Measurements from ENCODE around the gene CITED2. TPM values are rescaled to one million over a fixed set of nuclear protein-coding genes. Genes with fewer than 3 reads are reported as not detected.
A peak's percentile ranks its signal among the peaks of the same experiment; 100 is the strongest.
"Not testable (repeated sequence)": the region's sequence is repeated elsewhere in the genome, so short reads cannot be mapped to it uniquely, and the experiment has no call there.

CITED2 gene
- total RNA-seq, 2 donors from 2014 or later: 113 to 119 TPM

GRCh38 chr6:139364302-139364981 is 10.0 kb downstream of the CITED2 start:
- Histone ChIP-seq H3K36me3 (no peaks in the 10 kb centered on the region), H3K4me3 (no peak overlapping the region), H3K9ac (ENCODE audit: low read depth in 2 of 2, low read length in 2 of 2) (no peak overlapping the region), H3K9me3 (no peaks in the 10 kb centered on the region), H3K27me3 (no peaks in the 10 kb centered on the region), H3K4me1 (no peaks in the 10 kb centered on the region), H3K27ac (no peak overlapping the region)
- TF ChIP-seq, protein P1, sequence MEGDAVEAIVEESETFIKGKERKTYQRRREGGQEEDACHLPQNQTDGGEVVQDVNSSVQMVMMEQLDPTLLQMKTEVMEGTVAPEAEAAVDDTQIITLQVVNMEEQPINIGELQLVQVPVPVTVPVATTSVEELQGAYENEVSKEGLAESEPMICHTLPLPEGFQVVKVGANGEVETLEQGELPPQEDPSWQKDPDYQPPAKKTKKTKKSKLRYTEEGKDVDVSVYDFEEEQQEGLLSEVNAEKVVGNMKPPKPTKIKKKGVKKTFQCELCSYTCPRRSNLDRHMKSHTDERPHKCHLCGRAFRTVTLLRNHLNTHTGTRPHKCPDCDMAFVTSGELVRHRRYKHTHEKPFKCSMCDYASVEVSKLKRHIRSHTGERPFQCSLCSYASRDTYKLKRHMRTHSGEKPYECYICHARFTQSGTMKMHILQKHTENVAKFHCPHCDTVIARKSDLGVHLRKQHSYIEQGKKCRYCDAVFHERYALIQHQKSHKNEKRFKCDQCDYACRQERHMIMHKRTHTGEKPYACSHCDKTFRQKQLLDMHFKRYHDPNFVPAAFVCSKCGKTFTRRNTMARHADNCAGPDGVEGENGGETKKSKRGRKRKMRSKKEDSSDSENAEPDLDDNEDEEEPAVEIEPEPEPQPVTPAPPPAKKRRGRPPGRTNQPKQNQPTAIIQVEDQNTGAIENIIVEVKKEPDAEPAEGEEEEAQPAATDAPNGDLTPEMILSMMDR (IDR thresholded peaks at IDR 0.05): peak; percentile 76
- intact Hi-C loops (cut with DNase I): loop anchor here (5.0 kb wide), 2 partner anchors 237 to 547 kb away; no protein-coding TSS in a partner anchor
- DNase-seq: no peak

- H3K4me3 ChIP-seq; H3K27ac ChIP-seq; DNase-seq; H3K36me3 ChIP-seq; H3K27me3 ChIP-seq; H3K4me1 ChIP-seq; H3K9ac ChIP-seq (ENCODE audit: low read depth in 2 of 2, low read length in 2 of 2); H3K9me3 ChIP-seq: not testable (repeated sequence)
- intact Hi-C loops (cut with DNase I): loop anchor here (2.0 to 5.0 kb wide), 3 partner anchors 145 to 546 kb away; no protein-coding TSS in a partner anchor
Measured at GRCh38 chr6:139363797-139364196, 10.7 kb downstream of the CITED2 start.

GRCh38 chr6:139363123-139363522 is 11.3 kb downstream of the CITED2 start:
- not testable (repeated sequence) for H3K36me3 ChIP-seq; H3K4me3 ChIP-seq; H3K27ac ChIP-seq; H3K9ac ChIP-seq (ENCODE audit: low read depth in 2 of 2, low read length in 2 of 2); DNase-seq; H3K9me3 ChIP-seq; H3K4me1 ChIP-seq; H3K27me3 ChIP-seq
- intact Hi-C loops (cut with DNase I): loop anchor here (2.0 to 5.0 kb wide), 3 partner anchors 144 to 546 kb away; no protein-coding TSS in a partner anchor

- no peak overlapping the region for H3K4me3 ChIP-seq
- no peaks in the 10 kb centered on the region for H3K9me3 ChIP-seq
- TF ChIP-seq, protein P1 (IDR thresholded peaks at IDR 0.05): no peak
- no peak overlapping the region for H3K27ac ChIP-seq
- no peaks in the 10 kb centered on the region for H3K27me3 ChIP-seq
- no peaks in the 10 kb centered on the region for H3K36me3 ChIP-seq
- no peaks in the 10 kb centered on the region for H3K4me1 ChIP-seq
- no peak overlapping the region for H3K9ac ChIP-seq (ENCODE audit: low read depth in 2 of 2, low read length in 2 of 2)
- DNase-seq: no peak
- intact Hi-C loops (cut with DNase I): loop anchor here (5.0 kb wide), 2 partner anchors 234 to 544 kb away; no protein-coding TSS in a partner anchor
Measured at GRCh38 chr6:139361211-139361610, 13.2 kb downstream of the CITED2 start.

DNA sequence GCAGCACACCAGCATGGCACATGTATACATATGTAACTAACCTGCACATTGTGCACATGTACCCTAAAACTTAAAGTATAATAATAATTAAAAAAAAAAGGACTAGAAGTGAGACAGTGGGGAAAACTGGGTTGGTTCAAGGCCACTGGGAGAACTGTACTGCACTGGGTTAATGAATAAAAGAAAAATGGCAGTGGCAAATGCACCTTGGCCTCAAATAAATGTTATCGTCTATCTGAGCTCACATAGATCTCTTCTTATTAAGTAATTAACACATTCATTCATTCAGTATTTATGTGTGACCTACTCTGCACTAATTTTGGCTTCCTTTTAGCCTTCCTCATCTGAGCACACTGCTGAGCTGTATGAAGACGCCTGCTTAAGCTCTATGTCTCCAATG is 17.5 kb downstream of the CITED2 start:
- no peak overlapping the region for H3K27ac ChIP-seq
- TF ChIP-seq, protein P1 (IDR thresholded peaks at IDR 0.05): no peak

DNA sequence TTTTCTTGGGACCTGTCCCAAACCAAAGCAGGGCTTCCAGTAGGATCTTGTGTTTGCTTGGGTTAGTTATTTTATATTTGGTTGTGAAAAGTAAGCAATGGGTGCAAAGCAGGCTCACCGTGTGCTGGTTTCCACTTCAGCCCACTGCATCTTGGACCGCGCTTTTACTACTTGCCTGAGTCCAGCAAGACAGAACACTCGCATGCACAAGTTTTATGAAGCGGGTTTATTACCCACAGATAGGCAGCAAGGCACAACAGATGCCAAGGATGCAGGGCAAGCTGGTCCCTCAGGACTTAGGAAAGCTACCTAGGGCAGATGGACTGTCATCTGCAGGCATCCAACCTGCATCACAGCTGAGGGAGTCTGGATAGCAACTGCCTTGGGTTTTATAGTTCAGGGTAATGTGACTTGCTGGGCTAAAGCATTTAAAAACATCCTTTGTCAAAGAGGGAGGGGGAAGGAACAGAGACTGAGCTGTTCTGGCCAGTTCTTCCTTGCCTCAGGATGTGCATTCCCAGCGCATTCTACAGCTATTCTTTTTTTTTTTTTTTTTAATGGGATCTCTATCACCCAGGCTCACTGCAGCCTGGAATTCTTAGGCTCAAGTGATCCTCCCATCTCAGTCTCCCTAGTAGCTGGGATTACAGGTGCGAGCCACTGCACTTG is 18.5 kb downstream of the CITED2 start:
- TF ChIP-seq, protein P1 (IDR thresholded peaks at IDR 0.05): no peak
- intact Hi-C loops (cut with DNase I): no loop called here
- Histone ChIP-seq H3K4me3 (no peak overlapping the region), H3K9ac (ENCODE audit: low read depth in 2 of 2, low read length in 2 of 2) (no peak overlapping the region), H3K27me3 (no peaks in the 10 kb centered on the region), H3K36me3 (no peaks in the 10 kb centered on the region), H3K4me1 (no peaks in the 10 kb centered on the region), H3K27ac (no peak overlapping the region), H3K9me3 (no peaks in the 10 kb centered on the region)
- DNase-seq: no peak

More for the DNA sequence above, 17.5 kb downstream of the CITED2 start:
- intact Hi-C loops (cut with DNase I): no loop called here
- DNase-seq: no peak
- no peaks in the 10 kb centered on the region for H3K27me3 ChIP-seq
- no peak overlapping the region for H3K4me3 ChIP-seq
- H3K9ac ChIP-seq (ENCODE audit: low read depth in 2 of 2, low read length in 2 of 2): no peak overlapping the region
- no peaks in the 10 kb centered on the region for H3K36me3 ChIP-seq
- no peaks in the 10 kb centered on the region for H3K9me3 ChIP-seq
- H3K4me1 ChIP-seq: no peaks in the 10 kb centered on the region

Data from colonic mucosa (tissue), 4 donors.